ENCODE measurements around the gene ITGB3. TPM values are rescaled to one million over a fixed set of nuclear protein-coding genes. Genes with fewer than 3 reads are reported as not detected.
A peak's percentile ranks its signal among the peaks of the same experiment; 100 is the strongest.

Gene ITGB3
- total and polyA plus RNA-seq, 2 of the 8 experiments (the other 6 are each of a cell fraction or from before 2014, with no cell fraction given), result 0.08 to 0.09 TPM

- TF ChIP-seq HDAC2 (IDR thresholded peaks at IDR 0.05; ENCODE audit: borderline replicate concordance in 1 of 2, low read depth in 2 of 2, low read length in 2 of 2), result no peak
- TF ChIP-seq RNF2 (IDR thresholded peaks at IDR 0.05; ENCODE audit: borderline replicate concordance, low read depth, low read length, missing control alignments, poor library complexity, severe bottlenecking), result no peak
- no peak for TF ChIP-seq SUZ12 (IDR thresholded peaks at IDR 0.05; ENCODE audit: low read length)
- TF ChIP-seq E2F6 (IDR thresholded peaks at IDR 0.05), result peak; percentile 17; the same call in 1 of the 2 replicates
- TF ChIP-seq EP300 (IDR thresholded peaks at IDR 0.05; ENCODE audit: borderline replicate concordance in 1 of 2, low read depth in 2 of 2, low read length in 2 of 2), result 0 out of 3 replicates have a peak, but pooled peaks of 1 of the 2 experiments have one; percentile 17
- no peak for TF ChIP-seq BACH1 (IDR thresholded peaks at IDR 0.05; ENCODE audit: low read length)
- TF ChIP-seq SAP30 (IDR thresholded peaks at IDR 0.05; ENCODE audit: insufficient read depth, insufficient replicate concordance, low read length), result no peak
- TF ChIP-seq POLR2A (IDR thresholded peaks at IDR 0.05; ENCODE audit: control extremely low read depth in 1 of 2, low read depth in 2 of 2, low read length in 2 of 2), result peak; percentile 36 to 54; a peak in 2 of 3 replicates
Observed at GRCh38 chr17:47275245-47275984, 21.8 kb downstream of the ITGB3 start (continued).
